ENCODE results near the gene FRMPD2. TPM values are rescaled to one million over a fixed set of nuclear protein-coding genes. Genes with fewer than 3 reads are reported as not detected.

The FRMPD2 gene
- total and polyA plus RNA-seq, 3 donors from 2014 or later = 6.4 to 18.7 (median 8.3) TPM

GRCh38 chr10:48273741-48274140, 755 bp downstream of the FRMPD2 start:
- H3K4me1 ChIP-seq = no peaks in the 10 kb centered on the region
- 83 to 90% methylated on average over 2 of the region's 2 CpGs for WGBS, 2 donors
- no peak overlapping the region for H3K4me3 ChIP-seq
- no peaks in the 10 kb centered on the region for H3K36me3 ChIP-seq (ENCODE audit: low read depth, missing control alignments)
- DNase-seq = no peak
- H3K9me3 ChIP-seq = no peaks in the 10 kb centered on the region
- H3K27me3 ChIP-seq = no peaks in the 10 kb centered on the region
- intact Hi-C loops (cut with DNase I; ENCODE audit: low total_unique reads) = no loop called here
- no peak overlapping the region for H3K27ac ChIP-seq
- TF ChIP-seq POLR2A (IDR thresholded peaks at IDR 0.05) (no peak), CTCF (IDR thresholded peaks at IDR 0.05) (no peak)

- H3K27ac ChIP-seq = no peak overlapping the region
- no peaks in the 10 kb centered on the region for H3K36me3 ChIP-seq (ENCODE audit: low read depth, missing control alignments)
- WGBS, 2 donors = 83 to 89% methylated on average over 2 of the region's 2 CpGs
- no peak for DNase-seq
- intact Hi-C loops (cut with DNase I; ENCODE audit: low total_unique reads) = no loop called here
- H3K4me1 ChIP-seq = no peaks in the 10 kb centered on the region
- H3K9me3 ChIP-seq = no peaks in the 10 kb centered on the region
- no peaks in the 10 kb centered on the region for H3K27me3 ChIP-seq
- H3K4me3 ChIP-seq = no peak overlapping the region
- no peak for TF ChIP-seq CTCF (IDR thresholded peaks at IDR 0.05)
These were observed 1.8 kb downstream of the FRMPD2 start for GRCh38 chr10:48272682-48273081.

- TF ChIP-seq CTCF (IDR thresholded peaks at IDR 0.05) = no peak
- no peak for TF ChIP-seq POLR2A (IDR thresholded peaks at IDR 0.05)
- intact Hi-C loops (cut with DNase I; ENCODE audit: low total_unique reads) = no loop called here
- H3K36me3 ChIP-seq (ENCODE audit: low read depth, missing control alignments) = no peaks in the 10 kb centered on the region
- whole genome bisulfite sequencing, 2 donors = 55 to 64% methylated on average over 5 of the region's 5 CpGs
- no peaks in the 10 kb centered on the region for H3K4me1 ChIP-seq
- DNase-seq = no peak
- no peaks in the 10 kb centered on the region for H3K27me3 ChIP-seq
- H3K9me3 ChIP-seq = no peaks in the 10 kb centered on the region
- no peak overlapping the region for H3K27ac ChIP-seq
- no peak overlapping the region for H3K4me3 ChIP-seq
These were observed 3.3 kb downstream of the FRMPD2 start for GRCh38 chr10:48271047-48271730.

GRCh38 chr10:48266528-48266927, 8.0 kb downstream of the FRMPD2 start:
- no peaks in the 10 kb centered on the region for H3K4me1 ChIP-seq
- H3K36me3 ChIP-seq (ENCODE audit: low read depth, missing control alignments) = no peaks in the 10 kb centered on the region
- no peaks in the 10 kb centered on the region for H3K9me3 ChIP-seq
- 91 to 93% methylated on average over 4 of the region's 4 CpGs for WGBS, 2 donors
- intact Hi-C loops (cut with DNase I; ENCODE audit: low total_unique reads) = no loop called here
- H3K27me3 ChIP-seq = no peaks in the 10 kb centered on the region
- no peak overlapping the region for H3K4me3 ChIP-seq
- DNase-seq = no peak
- TF ChIP-seq POLR2A (IDR thresholded peaks at IDR 0.05) = no peak
- TF ChIP-seq CTCF (IDR thresholded peaks at IDR 0.05) = no peak
- H3K27ac ChIP-seq = no peak overlapping the region

- intact Hi-C loops (cut with DNase I; ENCODE audit: low total_unique reads) = no loop called here
- 70 to 79% methylated on average over 1 of the region's 1 CpG for WGBS, 2 donors
- Histone ChIP-seq H3K27me3 (no peaks in the 10 kb centered on the region), H3K27ac (no peak overlapping the region), H3K36me3 (ENCODE audit: low read depth, missing control alignments) (no peaks in the 10 kb centered on the region), H3K4me1 (no peaks in the 10 kb centered on the region), H3K9me3 (no peaks in the 10 kb centered on the region), H3K4me3 (no peak overlapping the region)
- no peak for TF ChIP-seq CTCF (IDR thresholded peaks at IDR 0.05)
- DNase-seq = no peak
These were observed 16.4 kb downstream of the FRMPD2 start for GRCh38 chr10:48258105-48258504.
